IPS-15b (cell line): ENCODE results near the gene RPL3.
"Not testable (repeated sequence)": the region's sequence is repeated elsewhere in the genome, so short reads cannot be mapped to it uniquely, and the experiment has no call there.

Source experiments
- H3K27me3 ChIP-seq: one replicate; pipeline ENCODE4 v1.6.1; 2013; ENCODE audit warnings: low read length; ENCODE audit not compliant: control insufficient read depth, insufficient read depth
- H3K36me3 ChIP-seq: one replicate; pipeline ENCODE4 v1.6.1; 2013; ENCODE audit warnings: low read length; ENCODE audit not compliant: control insufficient read depth, insufficient read depth
- H3K4me1 ChIP-seq: one replicate; pipeline ENCODE4 v1.6.1; 2013; ENCODE audit warnings: mild to moderate bottlenecking, low read length; ENCODE audit not compliant: control insufficient read depth, insufficient read depth
- H3K4me3 ChIP-seq: one replicate; pipeline ENCODE4 v1.5.1; 2013; ENCODE audit warnings: low read depth, low read length
- H3K9ac ChIP-seq: one replicate; pipeline ENCODE4 v1.6.1; 2013; ENCODE audit warnings: low read depth, mild to moderate bottlenecking, low read length
- H3K9me3 ChIP-seq: one replicate; pipeline ENCODE4 v1.6.1; 2013; ENCODE audit warnings: mild to moderate bottlenecking, low read length; ENCODE audit not compliant: control insufficient read depth, insufficient read depth

RPL3 gene

GRCh38 chr22:39360242-39360641 lies 40.8 kb upstream of the RPL3 start:
- Histone ChIP-seq H3K4me3 (no peak overlapping the region), H3K27me3 (no peaks in the 10 kb centered on the region), H3K36me3 (no peaks in the 10 kb centered on the region), H3K9me3 (no peaks in the 10 kb centered on the region), H3K4me1 (peaks cover 24% of the 10 kb centered on the region), H3K9ac (no peak overlapping the region)

GRCh38 chr22:39359659-39360195 lies 40.3 kb upstream of the RPL3 start:
- H3K9me3 ChIP-seq = no peaks in the 10 kb centered on the region
- H3K27me3 ChIP-seq = no peaks in the 10 kb centered on the region
- H3K36me3 ChIP-seq = no peaks in the 10 kb centered on the region
- peaks cover 24% of the 10 kb centered on the region for H3K4me1 ChIP-seq
- H3K4me3 ChIP-seq = no peak overlapping the region
- H3K9ac ChIP-seq = no peak overlapping the region

GRCh38 chr22:39358197-39358596 lies 38.8 kb upstream of the RPL3 start:
- H3K4me1 ChIP-seq = peaks cover 22% of the 10 kb centered on the region

GRCh38 chr22:39357110-39358108 lies 38.0 kb upstream of the RPL3 start:
- not testable (repeated sequence) for H3K27me3 ChIP-seq, H3K36me3 ChIP-seq, H3K9ac ChIP-seq, H3K4me3 ChIP-seq, H3K9me3 ChIP-seq
- peaks cover 16% of the 10 kb centered on the region for H3K4me1 ChIP-seq

More at GRCh38 chr22:39358197-39358596, 38.8 kb upstream of the RPL3 start:
- H3K9ac ChIP-seq, H3K36me3 ChIP-seq, H3K9me3 ChIP-seq, H3K27me3 ChIP-seq, H3K4me3 ChIP-seq: not testable (repeated sequence)

GRCh38 chr22:39356464-39356863 lies 37.0 kb upstream of the RPL3 start:
- no peak overlapping the region for H3K9ac ChIP-seq
- no peaks in the 10 kb centered on the region for H3K27me3 ChIP-seq
- H3K4me1 ChIP-seq = peaks cover 17% of the 10 kb centered on the region
- H3K4me3 ChIP-seq = no peak overlapping the region
- H3K9me3 ChIP-seq = no peaks in the 10 kb centered on the region
- no peaks in the 10 kb centered on the region for H3K36me3 ChIP-seq

- not testable (repeated sequence) for H3K4me3 ChIP-seq, H3K9me3 ChIP-seq, H3K36me3 ChIP-seq, H3K27me3 ChIP-seq, H3K9ac ChIP-seq
- H3K4me1 ChIP-seq = peaks cover 18% of the 10 kb centered on the region
Observed at GRCh38 chr22:39355805-39356204, 36.4 kb upstream of the RPL3 start.

GRCh38 chr22:39355080-39355479 lies 35.7 kb upstream of the RPL3 start:
- Histone ChIP-seq H3K9me3 (no peaks in the 10 kb centered on the region), H3K4me3 (no peak overlapping the region), H3K36me3 (no peaks in the 10 kb centered on the region), H3K4me1 (peaks cover 17% of the 10 kb centered on the region), H3K9ac (no peak overlapping the region), H3K27me3 (peaks cover 2% of the 10 kb centered on the region)

- peaks cover 2% of the 10 kb centered on the region for H3K27me3 ChIP-seq
- peaks cover 17% of the 10 kb centered on the region for H3K4me1 ChIP-seq
- no peaks in the 10 kb centered on the region for H3K36me3 ChIP-seq
- no peak overlapping the region for H3K9ac ChIP-seq
- no peak overlapping the region for H3K4me3 ChIP-seq
- no peaks in the 10 kb centered on the region for H3K9me3 ChIP-seq
Observed at GRCh38 chr22:39353346-39353745, 33.9 kb upstream of the RPL3 start.

GRCh38 chr22:39352306-39352891 lies 33.0 kb upstream of the RPL3 start:
- Histone ChIP-seq H3K36me3 (no peaks in the 10 kb centered on the region), H3K9ac (peak overlapping the region; percentile 55), H3K4me1 (peaks cover 17% of the 10 kb centered on the region), H3K9me3 (no peaks in the 10 kb centered on the region), H3K4me3 (no peak overlapping the region), H3K27me3 (peaks cover 2% of the 10 kb centered on the region)

GRCh38 chr22:39351689-39352214 lies 32.3 kb upstream of the RPL3 start:
- Histone ChIP-seq H3K36me3 (no peaks in the 10 kb centered on the region), H3K4me1 (peaks cover 17% of the 10 kb centered on the region), H3K27me3 (peaks cover 2% of the 10 kb centered on the region), H3K9me3 (no peaks in the 10 kb centered on the region), H3K4me3 (no peak overlapping the region), H3K9ac (peak overlapping the region; percentile 55)

- peak overlapping the region; percentile 55 for H3K9ac ChIP-seq
- H3K9me3 ChIP-seq = no peaks in the 10 kb centered on the region
- no peaks in the 10 kb centered on the region for H3K36me3 ChIP-seq
- peak overlapping the region; percentile 62 for H3K4me3 ChIP-seq
- H3K4me1 ChIP-seq = peaks cover 17% of the 10 kb centered on the region
- peaks cover 2% of the 10 kb centered on the region for H3K27me3 ChIP-seq
Observed at GRCh38 chr22:39350757-39351688, 31.6 kb upstream of the RPL3 start.
